ENCODE measurements around the gene ENTPD1.

The ENTPD1 gene

GRCh38 chr10:95831515-95831914 is 75.6 kb downstream of the ENTPD1 start:
- DNase-seq (ENCODE audit: low read depth), result no peak

DNA sequence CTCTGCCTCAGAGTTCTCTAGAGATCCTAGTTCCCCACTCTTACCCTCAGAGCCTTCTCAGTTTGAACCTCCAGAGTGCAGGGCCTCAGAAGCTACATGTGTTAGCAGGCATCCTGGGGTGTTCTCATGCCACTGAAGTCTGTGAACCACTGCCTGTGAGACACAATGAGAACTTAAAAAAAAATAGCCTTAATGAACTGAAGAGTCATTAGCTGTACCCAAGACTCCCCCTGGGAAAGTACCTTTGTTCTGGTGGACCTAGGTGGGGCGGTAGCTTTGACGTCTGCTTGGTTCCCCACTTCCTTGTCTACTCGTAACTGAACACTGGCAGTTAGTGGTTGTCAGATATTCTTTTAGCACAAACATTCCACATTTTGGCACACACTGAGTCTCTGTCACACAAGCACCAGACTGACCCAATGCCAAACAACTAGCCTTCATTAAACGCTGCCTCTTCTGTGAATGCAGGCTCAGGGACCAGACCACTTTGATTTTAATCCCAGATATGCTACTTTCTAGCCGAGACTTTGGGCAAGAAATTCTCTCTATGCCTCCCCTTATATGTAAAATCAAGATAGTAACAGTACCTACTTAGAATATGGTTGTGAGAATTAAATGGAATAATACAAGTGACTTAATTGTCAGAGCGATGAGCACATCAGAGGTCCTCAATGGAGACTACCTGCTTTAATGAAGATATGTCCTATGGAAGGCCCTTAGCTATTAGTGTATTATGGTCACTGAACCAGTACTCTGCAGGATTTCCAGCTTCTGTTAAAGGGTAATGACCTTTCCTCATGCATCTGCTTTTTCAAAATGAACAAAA is 76.5 kb downstream of the ENTPD1 start:
- no peak for DNase-seq (ENCODE audit: low read depth)

GRCh38 chr10:95833042-95833610 is 77.2 kb downstream of the ENTPD1 start:
- no peak for DNase-seq (ENCODE audit: low read depth)

DNA sequence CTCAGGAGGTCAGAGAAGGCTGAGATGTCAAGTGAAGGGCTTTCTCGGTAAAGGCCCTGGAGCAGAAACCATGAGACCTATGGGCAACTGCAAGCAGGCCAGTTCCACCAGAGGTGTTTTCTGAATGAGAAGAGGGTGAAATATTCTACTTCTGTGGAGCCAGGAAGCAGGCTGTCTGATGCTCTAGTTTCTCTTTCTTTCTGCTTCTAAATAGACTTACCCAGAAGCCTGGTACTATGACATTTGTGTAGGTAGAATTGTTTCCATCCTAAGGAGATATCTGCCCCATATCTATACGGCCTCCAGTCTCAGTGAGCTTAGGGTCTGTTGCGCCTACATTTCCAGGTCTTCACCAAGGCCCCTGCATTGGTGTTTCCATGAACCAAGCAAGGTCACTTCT is 78.4 kb downstream of the ENTPD1 start:
- no peak for DNase-seq (ENCODE audit: low read depth)

DNA sequence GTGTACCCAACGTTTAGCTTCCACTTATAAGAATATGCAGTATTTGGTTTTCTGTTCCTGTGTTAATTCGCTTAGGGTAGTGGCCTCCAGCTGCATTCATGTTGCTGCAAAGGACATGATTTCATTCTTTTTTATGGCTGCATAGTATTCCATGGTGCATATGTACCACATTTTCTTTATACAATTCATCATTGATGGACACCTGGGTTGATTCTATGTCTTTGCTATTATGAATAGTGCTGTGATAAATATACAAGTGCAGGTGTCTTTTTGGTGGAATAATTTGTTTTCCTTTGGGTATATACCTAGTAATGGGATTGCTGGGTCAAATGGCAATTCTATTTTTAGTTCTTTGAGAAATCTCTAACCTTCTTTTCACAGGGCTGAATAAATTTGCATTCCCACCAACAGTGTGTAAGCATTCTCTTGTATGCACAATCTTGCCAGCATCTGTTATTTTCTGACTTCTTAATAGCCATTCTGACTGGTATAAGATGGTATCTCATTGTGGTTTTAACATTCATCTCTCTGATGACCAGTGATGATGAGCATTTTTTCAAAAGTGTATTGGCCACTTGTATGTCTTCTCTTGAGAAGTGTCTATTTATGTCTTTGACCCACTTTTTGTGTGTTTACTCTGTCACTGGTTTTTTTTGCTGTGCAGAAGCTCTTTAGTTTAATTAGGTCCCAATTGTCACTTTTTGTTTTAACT is 79.3 kb downstream of the ENTPD1 start:
- DNase-seq (ENCODE audit: low read depth), result no peak

DNA sequence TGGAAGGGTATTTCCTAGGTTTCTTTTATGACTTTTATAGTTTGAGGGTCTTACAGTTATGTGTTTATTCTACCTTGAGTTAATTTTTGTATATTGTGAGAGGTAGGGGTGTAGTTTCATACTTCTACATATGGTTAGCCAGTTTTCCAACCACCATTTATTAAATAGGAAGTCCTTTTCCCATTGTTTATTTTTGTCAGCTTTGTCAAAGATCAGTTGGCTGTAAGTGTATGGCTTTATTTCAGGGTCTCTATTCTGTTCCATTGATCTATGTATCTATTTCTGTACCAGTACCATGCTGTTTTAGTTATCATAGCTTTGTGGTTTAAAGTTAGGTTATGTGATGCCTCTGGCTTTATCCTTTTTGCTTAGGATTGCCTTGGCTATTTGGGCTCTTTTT is 79.9 kb downstream of the ENTPD1 start:
- no peak for DNase-seq (ENCODE audit: low read depth)

- no peak for DNase-seq (ENCODE audit: low read depth)
These were observed 80.8 kb downstream of the ENTPD1 start for GRCh38 chr10:95836610-95837355.

DNA sequence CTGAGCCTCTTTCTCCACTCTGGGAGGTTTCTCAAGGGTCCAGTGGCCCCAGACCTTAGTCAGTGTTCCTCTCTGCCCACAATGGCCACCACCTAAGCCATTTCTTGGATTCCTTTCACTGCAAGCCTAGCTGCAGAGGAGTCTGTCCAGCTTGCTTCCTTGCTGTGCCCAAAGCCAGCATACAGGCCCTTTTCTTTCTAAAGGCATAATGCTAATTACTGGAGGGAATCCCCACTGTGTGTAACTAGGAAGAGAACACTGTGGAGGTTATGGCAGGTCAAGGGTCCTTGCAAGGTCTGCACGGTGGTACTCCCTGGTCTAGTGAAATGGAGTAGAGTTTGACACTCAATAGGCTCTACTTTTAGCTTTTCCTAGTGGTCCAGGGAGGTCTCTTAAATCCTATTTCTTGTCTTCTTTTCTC is 81.4 kb downstream of the ENTPD1 start:
- DNase-seq (ENCODE audit: low read depth), result no peak

DNA sequence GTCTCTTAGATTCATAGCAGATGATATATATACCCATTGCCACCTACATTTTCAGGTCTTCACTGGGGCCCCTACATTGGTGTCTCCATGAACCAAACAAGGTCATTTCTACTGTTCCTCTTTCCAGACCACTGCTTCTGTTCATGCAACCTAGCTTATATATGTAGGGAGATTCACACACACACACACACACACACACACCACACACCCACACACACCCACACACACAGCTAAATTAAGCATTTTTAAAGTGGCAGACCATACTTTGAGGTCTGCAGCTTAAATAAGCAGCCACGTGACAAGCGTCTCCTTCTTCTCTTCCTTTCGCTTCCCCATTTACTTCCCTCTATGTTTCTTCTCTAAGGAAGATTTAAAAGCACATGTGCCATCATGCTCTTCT is 81.8 kb downstream of the ENTPD1 start:
- no peak for DNase-seq (ENCODE audit: low read depth)

DNA sequence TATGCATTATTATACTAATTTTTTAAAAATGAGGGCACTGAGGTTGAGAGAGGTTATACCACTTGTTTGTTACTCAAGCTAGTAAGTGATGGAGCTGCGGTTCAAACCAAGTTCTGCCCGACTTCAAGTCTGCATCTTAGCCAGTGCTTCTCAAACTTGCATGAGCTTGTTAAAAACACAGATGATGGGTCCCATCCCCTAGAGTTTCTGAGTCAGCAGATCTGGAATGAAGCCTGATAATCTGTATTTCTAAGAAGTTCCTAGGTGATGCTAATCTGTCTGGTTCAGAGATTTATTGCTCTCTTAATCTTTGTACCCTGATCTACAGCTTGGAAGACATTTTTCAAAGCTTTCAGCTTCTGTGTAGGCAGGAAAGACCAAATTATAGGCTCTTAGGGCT is 84.2 kb downstream of the ENTPD1 start:
- no peak for DNase-seq (ENCODE audit: low read depth)

GRCh38 chr10:95840681-95841080 is 84.7 kb downstream of the ENTPD1 start:
- DNase-seq (ENCODE audit: low read depth), result no peak

DNA sequence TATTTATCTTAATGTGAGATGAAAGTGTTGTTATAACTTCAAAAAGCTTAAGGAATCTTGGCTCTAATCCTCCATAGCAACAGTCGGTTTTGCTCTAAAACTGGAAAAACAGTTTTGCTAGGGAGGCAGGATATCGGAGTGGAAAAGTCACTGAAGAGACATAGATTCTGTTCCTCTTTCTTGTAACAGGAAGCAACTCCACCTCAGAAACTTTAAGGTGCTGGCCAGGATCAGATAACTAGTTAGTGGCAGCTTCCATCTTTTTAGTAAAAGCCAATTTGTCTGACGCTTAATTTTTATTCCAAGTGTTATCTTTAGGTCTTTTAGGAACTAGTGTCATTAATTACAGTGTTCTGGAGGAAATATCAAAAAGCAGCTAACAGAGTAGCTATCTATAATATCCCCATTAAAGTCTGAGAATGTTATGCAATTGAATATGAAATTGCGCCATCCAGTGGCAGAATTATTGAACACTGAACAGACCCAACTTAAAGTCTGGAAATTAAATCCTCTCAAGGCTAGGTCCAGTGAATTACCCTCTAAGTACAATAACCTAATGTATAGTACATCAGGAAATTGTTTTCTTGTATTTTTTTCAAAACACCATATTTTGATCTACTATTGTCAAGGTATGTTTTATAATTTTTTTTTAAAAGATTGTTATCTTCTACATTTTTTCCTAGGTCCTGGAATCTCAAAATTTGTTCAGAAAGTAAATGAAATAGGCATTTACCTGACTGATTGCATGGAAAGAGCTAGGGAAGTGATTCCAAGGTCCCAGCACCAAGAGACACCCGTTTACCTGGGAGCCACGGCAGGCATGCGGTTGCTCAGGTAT is 85.9 kb downstream of the ENTPD1 start:
- no peak for DNase-seq (ENCODE audit: low read depth)

GRCh38 chr10:95845411-95845810 is 89.4 kb downstream of the ENTPD1 start:
- DNase-seq (ENCODE audit: low read depth), result no peak

GRCh38 chr10:95847007-95847406 is 91.0 kb downstream of the ENTPD1 start:
- DNase-seq (ENCODE audit: low read depth), result no peak

DNA sequence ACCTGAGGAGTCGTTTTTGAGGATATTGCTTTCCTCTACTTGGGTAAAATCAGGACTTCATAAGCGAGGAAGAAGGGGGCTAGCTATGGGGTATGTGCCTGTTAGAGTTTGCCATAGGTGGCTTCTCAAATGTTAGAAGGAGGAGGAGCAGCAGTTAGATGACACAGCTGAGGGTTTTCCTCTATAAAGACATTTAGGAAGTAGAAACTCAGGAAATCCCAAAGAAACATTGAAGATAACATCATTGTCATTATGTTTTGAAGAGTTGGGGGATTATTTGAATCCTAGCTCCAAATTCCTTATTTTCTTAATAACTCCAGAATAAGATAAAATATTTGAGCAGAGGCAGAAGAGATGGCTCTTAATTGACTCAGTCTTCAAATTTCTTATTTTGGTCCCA is 92.9 kb downstream of the ENTPD1 start:
- DNase-seq (ENCODE audit: low read depth), result no peak

GRCh38 chr10:95850791-95851190 is 94.8 kb downstream of the ENTPD1 start:
- DNase-seq (ENCODE audit: low read depth), result no peak

- DNase-seq (ENCODE audit: low read depth), result no peak
These were observed 104.4 kb downstream of the ENTPD1 start for GRCh38 chr10:95860166-95860940.

- no peak for DNase-seq (ENCODE audit: low read depth)
These were observed 105.4 kb downstream of the ENTPD1 start for GRCh38 chr10:95861386-95861785.

DNA sequence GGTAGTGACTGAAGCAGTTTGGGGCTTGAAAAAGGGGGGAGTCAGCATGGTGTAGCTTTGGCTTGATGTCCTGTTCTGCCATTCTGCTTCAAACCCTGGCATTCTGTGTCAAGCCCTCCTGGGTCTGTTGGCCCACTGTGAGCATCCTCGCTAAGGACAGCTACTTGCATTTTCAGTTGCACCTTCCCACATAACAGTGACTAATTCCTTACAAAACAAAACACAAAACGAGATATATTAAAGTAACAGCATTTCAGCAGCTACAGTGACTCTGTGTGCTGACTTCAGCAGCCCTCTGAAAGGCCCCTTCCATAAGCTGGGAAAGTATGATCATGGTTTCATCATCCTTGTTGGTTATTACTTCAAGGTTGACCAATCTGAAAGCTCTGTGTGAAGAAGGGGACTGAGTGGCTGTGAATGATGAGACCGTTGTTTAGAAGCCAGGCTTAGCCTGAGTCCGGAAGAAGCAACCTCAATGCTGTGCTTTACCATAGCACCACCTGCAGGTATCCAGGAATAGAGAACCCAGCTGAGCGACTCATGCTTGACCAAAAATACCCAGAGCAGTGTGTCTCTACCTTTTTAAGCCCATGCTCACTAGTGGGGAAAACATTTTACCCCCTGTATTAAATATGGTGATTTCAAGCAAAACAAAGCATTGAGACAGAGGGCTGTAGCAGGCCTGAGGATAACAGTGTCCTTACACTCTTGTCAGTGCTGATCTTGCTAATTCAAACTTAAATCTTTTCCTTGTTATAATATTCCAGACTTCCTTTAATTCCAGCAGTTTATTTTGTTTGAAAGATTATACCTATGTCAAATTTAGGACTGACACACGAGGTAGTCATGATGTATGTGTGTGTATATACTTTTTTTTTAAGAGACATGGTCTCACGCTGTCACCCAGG is 109.2 kb downstream of the ENTPD1 start:
- DNase-seq (ENCODE audit: low read depth), result no peak

Measured in activated T-cell treated with anti-CD3 and anti-CD28 coated beads for 24 hours (primary cell).